ENCODE results near the gene AGER. TPM values are rescaled to one million over a fixed set of nuclear protein-coding genes. Genes with fewer than 3 reads are reported as not detected.

Gene AGER
- total RNA-seq, 1 donor from 2014 or later, result 25.7 TPM

DNA sequence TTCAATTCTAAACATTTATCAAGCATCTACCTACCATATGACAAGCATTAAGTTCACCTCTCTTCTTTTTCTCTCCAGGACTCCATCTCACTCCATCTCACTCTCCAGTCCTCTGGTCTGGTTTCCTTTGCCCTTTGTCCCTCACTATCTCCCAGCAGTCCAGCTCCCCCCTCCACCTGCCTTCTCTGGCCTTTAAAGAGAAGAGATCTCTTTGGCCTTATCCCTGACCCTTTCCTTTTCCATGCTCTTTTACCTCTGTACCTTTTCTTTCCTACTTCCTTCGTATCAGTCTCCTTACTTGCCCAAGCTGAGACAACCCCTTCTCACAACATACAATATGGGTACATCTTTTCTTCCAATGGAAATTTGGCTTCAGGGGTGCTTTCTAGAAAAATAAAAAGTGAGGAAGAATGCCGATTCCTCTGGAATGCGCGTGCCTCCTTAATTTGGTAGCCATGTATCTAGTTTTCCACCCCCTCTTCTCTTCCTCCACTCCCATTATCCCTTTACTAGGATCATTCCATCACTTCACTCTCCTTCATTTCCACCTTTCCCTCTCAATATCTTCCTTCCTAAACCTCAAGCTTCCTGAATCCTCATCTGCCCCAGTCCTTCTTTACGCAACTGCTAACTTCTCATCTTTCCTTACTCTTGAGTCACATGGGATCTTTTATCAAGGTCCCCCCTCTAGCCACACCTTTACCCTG, 7.4 kb downstream of the AGER start:
- peaks cover 4% of the 10 kb centered on the region for H3K36me3 Mint-ChIP-seq (ENCODE audit: low read depth)
- TF ChIP-seq, protein P1, sequence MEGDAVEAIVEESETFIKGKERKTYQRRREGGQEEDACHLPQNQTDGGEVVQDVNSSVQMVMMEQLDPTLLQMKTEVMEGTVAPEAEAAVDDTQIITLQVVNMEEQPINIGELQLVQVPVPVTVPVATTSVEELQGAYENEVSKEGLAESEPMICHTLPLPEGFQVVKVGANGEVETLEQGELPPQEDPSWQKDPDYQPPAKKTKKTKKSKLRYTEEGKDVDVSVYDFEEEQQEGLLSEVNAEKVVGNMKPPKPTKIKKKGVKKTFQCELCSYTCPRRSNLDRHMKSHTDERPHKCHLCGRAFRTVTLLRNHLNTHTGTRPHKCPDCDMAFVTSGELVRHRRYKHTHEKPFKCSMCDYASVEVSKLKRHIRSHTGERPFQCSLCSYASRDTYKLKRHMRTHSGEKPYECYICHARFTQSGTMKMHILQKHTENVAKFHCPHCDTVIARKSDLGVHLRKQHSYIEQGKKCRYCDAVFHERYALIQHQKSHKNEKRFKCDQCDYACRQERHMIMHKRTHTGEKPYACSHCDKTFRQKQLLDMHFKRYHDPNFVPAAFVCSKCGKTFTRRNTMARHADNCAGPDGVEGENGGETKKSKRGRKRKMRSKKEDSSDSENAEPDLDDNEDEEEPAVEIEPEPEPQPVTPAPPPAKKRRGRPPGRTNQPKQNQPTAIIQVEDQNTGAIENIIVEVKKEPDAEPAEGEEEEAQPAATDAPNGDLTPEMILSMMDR (conservative IDR thresholded peaks at IDR 0.05), result no peak
- peaks cover 6% of the 10 kb centered on the region for H3K27me3 Mint-ChIP-seq (ENCODE audit: low read depth)
- no peaks in the 10 kb centered on the region for H3K9me3 Mint-ChIP-seq
- H3K4me3 Mint-ChIP-seq, result peak overlapping the region; percentile 98
- DNase-seq (ENCODE audit: low read depth, low spot score), result no peak
- H3K27ac Mint-ChIP-seq (ENCODE audit: unreplicated experiment), result peak overlapping the region; percentile 98
- H3K4me1 Mint-ChIP-seq, result peaks cover 67% of the 10 kb centered on the region

- H3K27me3 Mint-ChIP-seq (ENCODE audit: low read depth), result peaks cover 6% of the 10 kb centered on the region
- peak; percentile 96 for DNase-seq (ENCODE audit: low read depth, low spot score)
- H3K36me3 Mint-ChIP-seq (ENCODE audit: low read depth), result peaks cover 4% of the 10 kb centered on the region
- H3K4me1 Mint-ChIP-seq, result peaks cover 66% of the 10 kb centered on the region
- H3K4me3 Mint-ChIP-seq, result peak within 1 kb of the TSS; percentile 98
- H3K9me3 Mint-ChIP-seq, result no peaks in the 10 kb centered on the region
- H3K27ac Mint-ChIP-seq (ENCODE audit: unreplicated experiment), result peak within 1 kb of the TSS; percentile 98
- TF ChIP-seq, protein P1 (conservative IDR thresholded peaks at IDR 0.05), result no peak
Observed at GRCh38 chr6:32175711-32176475, 8.2 kb downstream of the AGER start, which contains the start of gene AGPAT1. AGPAT1 (minus strand) TSS chr6:32176084; CDS start chr6:32171496, 4,588 bp downstream.

DNA sequence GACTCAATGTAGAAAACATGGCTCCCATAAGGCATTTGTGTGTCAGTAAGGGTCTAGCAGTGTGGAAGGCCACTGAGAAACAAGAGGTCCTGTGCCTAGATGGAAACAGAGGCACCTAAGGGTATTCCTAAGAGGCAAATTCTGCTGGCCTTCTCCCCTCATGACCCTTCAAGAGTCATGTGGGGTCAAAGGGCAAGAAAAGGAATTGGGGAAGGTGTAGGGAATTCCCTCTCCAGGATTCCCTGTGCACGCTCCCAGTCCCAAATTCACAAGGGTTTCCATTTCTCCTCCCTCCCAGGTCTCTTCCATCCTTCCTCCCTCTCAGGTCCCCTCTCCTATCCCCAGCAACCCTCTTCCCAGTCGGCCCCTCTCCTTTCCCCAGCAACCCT, 8.7 kb downstream of the AGER start:
- TF ChIP-seq, protein P1 (conservative IDR thresholded peaks at IDR 0.05), result no peak
- Mint-ChIP-seq H3K4me1 (peaks cover 60% of the 10 kb centered on the region), H3K9me3 (no peaks in the 10 kb centered on the region), H3K36me3 (ENCODE audit: low read depth) (peaks cover 7% of the 10 kb centered on the region), H3K27me3 (ENCODE audit: low read depth) (peaks cover 6% of the 10 kb centered on the region), H3K4me3 (peak overlapping the region; percentile 98), H3K27ac (ENCODE audit: unreplicated experiment) (peak overlapping the region; percentile 92)
- no peak for DNase-seq (ENCODE audit: low read depth, low spot score)

DNA sequence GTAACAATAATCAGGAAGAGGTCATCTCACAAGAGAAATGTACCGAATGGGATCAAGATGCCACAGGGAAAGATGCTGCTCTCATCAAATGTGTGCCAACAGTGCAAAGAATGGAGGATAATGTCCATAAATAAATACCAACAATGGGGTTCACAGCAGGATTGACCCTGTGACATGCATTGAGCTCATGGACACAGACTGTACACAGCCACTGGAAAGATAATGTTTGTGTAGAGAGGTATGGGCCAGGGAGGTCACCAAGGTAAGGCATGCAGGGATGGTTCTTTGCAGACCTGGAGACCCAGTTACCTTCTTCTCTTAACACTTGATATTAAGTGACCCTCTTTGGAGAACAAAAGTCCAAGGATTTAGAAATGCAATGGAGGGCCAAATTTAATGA, 9.6 kb downstream of the AGER start:
- no peak for DNase-seq (ENCODE audit: low read depth, low spot score)
- no peak overlapping the region for H3K27ac Mint-ChIP-seq (ENCODE audit: unreplicated experiment)
- TF ChIP-seq, protein P1 (conservative IDR thresholded peaks at IDR 0.05), result no peak
- H3K4me3 Mint-ChIP-seq, result peak overlapping the region; percentile 98
- H3K9me3 Mint-ChIP-seq, result no peaks in the 10 kb centered on the region
- peaks cover 62% of the 10 kb centered on the region for H3K4me1 Mint-ChIP-seq
- H3K27me3 Mint-ChIP-seq (ENCODE audit: low read depth), result peaks cover 6% of the 10 kb centered on the region
- H3K36me3 Mint-ChIP-seq (ENCODE audit: low read depth), result peaks cover 14% of the 10 kb centered on the region

DNA sequence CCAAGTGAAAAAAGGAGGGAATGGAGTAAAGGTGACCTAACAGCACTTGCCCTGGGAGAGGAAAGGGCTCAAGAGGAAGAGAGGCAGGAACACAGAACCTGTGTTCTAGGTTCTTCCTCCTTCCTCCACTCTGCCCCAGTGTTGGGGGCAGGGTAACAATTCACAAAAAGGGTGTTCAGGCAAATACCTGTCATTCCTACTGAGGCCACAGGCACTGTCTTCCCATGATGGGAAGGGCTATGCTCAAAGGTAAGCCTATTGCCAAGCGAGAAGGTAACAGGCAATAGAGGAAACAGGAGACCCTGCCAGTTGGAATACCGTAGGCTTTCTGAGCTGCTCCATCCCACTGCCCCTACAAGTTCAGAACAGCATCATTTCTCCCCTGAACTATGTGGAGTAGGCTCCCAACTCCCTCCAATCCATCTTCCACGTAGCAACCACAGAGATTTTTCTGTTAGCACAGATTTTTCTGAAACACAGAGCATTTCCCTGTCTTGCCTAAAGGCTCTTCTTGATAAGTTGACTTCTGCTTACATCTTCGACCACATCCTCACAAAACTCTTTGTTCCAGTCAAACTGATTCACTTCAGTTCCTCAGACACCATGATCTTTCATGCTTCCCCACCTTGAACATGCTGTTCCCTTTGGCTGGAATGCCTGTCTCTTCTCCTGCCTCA, 10.9 kb downstream of the AGER start:
- peaks cover 58% of the 10 kb centered on the region for H3K4me1 Mint-ChIP-seq
- peaks cover 16% of the 10 kb centered on the region for H3K36me3 Mint-ChIP-seq (ENCODE audit: low read depth)
- no peak overlapping the region for H3K27ac Mint-ChIP-seq (ENCODE audit: unreplicated experiment)
- TF ChIP-seq, protein P1 (conservative IDR thresholded peaks at IDR 0.05), result no peak
- H3K27me3 Mint-ChIP-seq (ENCODE audit: low read depth), result peaks cover 5% of the 10 kb centered on the region
- H3K4me3 Mint-ChIP-seq, result peak overlapping the region; percentile 73
- H3K9me3 Mint-ChIP-seq, result no peaks in the 10 kb centered on the region
- no peak for DNase-seq (ENCODE audit: low read depth, low spot score)
